Measurements from ENCODE around the gene TLE6. TPM values are rescaled to one million over a fixed set of nuclear protein-coding genes. Genes with fewer than 3 reads are reported as not detected.
A peak's percentile ranks its signal among the peaks of the same experiment; 100 is the strongest.

The TLE6 gene
- total and polyA plus RNA-seq, 2 of the 13 experiments (the other 11 are each of a cell fraction or from before 2014, with no cell fraction given): 0.24 to 5.5 TPM

DNA sequence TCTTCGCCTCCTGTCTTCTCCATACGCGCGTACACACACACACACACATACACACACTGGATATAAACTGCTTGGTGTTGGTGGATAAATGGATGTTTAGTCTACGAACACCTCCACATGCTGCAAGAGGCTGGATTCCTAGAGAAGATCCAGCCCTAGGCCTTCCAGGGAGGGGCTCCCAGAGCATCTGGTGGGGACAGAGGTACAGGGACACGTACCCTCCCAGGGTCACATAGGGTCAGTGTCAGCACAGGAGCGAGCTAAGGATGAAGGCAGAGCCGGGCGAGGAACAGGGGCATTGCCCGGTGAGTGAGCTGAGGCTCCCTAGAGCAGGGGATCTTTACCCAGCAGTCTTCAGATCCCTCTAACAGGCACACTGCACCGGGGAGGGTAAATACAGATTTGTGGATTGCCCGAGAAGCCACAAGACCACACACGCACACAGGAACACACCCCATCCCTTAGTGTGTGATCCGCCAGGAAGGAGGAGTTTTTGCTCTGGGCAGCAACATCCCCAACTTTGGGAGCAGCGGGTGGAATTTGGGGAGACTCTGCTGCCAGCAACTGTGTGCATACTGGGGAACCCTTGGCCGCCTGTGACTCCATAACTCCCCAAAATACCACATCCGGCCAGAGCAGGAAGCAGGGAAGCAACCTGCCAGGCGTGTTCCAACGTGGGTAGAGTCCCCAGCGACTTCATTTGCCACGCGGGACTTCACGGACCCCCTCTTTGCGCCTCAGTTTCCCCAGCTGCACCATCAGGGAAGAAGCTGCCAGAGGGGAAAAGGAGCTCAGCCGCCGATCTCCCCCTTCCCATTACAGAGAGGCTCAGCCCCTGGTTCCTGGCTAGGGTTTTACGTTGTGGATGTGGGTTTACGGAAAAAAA, 57.5 kb downstream of the TLE6 start (continued):
- TF ChIP-seq NR2F1 (CRISPR knock-in tag; IDR thresholded peaks at IDR 0.05): peak in 1 of 2 experiments; percentile 38; a peak in 1 of 4 replicates
- TF ChIP-seq POLR2AphosphoS2 (IDR thresholded peaks at IDR 0.05; ENCODE audit: low read depth, low read length): no peak
- no peak for TF ChIP-seq CREB1 (IDR thresholded peaks at IDR 0.05)
- TF ChIP-seq CREB1 (CRISPR knock-in tag; IDR thresholded peaks at IDR 0.05): 0 out of 2 replicates have a peak, but pooled peaks have one; percentile 30
- TF ChIP-seq GATAD2A (CRISPR knock-in tag; IDR thresholded peaks at IDR 0.05): no peak
- peak; percentile 22; the same call in 1 of the 2 replicates for TF ChIP-seq HDAC2 (CRISPR knock-in tag; IDR thresholded peaks at IDR 0.05)
- 0 out of 2 replicates have a peak, but pooled peaks have one; percentile 76 for TF ChIP-seq CAMTA2 (CRISPR knock-in tag; IDR thresholded peaks at IDR 0.05; ENCODE audit: borderline replicate concordance)
- peak; percentile 43; the same call in 1 of the 2 replicates for TF ChIP-seq TARDBP (CRISPR knock-in tag; IDR thresholded peaks at IDR 0.05)
- no peak; the same call in 1 of the 2 replicates for TF ChIP-seq PITX1 (CRISPR knock-in tag; IDR thresholded peaks at IDR 0.05)
- TF ChIP-seq ZNF761 (CRISPR knock-in tag; conservative IDR thresholded peaks at IDR 0.05): 0 out of 2 replicates have a peak, but pooled peaks have one; percentile 50
- TF ChIP-seq ARID4A (CRISPR knock-in tag; IDR thresholded peaks at IDR 0.05; ENCODE audit: borderline replicate concordance): no peak; the same call in 1 of the 2 replicates
- TF ChIP-seq, protein P1, sequence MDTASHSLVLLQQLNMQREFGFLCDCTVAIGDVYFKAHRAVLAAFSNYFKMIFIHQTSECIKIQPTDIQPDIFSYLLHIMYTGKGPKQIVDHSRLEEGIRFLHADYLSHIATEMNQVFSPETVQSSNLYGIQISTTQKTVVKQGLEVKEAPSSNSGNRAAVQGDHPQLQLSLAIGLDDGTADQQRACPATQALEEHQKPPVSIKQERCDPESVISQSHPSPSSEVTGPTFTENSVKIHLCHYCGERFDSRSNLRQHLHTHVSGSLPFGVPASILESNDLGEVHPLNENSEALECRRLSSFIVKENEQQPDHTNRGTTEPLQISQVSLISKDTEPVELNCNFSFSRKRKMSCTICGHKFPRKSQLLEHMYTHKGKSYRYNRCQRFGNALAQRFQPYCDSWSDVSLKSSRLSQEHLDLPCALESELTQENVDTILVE (CRISPR knock-in tag; IDR thresholded peaks at IDR 0.05): no peak
- 0 out of 2 replicates have a peak, but pooled peaks have one; percentile 56 for TF ChIP-seq PAWR (CRISPR knock-in tag; IDR thresholded peaks at IDR 0.05; ENCODE audit: borderline replicate concordance)
- TF ChIP-seq PHF5A (CRISPR knock-in tag; IDR thresholded peaks at IDR 0.05; ENCODE audit: low read depth, unreplicated experiment): no peak
- peak; percentile 27; the same call in 1 of the 2 replicates for TF ChIP-seq TFDP1 (CRISPR knock-in tag; IDR thresholded peaks at IDR 0.05; ENCODE audit: borderline replicate concordance)
- no peak for TF ChIP-seq ZNF577 (CRISPR knock-in tag; IDR thresholded peaks at IDR 0.05; ENCODE audit: borderline replicate concordance, low read depth)
- TF ChIP-seq, protein P2, sequence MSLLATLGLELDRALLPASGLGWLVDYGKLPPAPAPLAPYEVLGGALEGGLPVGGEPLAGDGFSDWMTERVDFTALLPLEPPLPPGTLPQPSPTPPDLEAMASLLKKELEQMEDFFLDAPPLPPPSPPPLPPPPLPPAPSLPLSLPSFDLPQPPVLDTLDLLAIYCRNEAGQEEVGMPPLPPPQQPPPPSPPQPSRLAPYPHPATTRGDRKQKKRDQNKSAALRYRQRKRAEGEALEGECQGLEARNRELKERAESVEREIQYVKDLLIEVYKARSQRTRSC (CRISPR knock-in tag; IDR thresholded peaks at IDR 0.05; ENCODE audit: low read depth): 0 out of 2 replicates have a peak, but pooled peaks have one; percentile 28
- TF ChIP-seq NFKBIZ (CRISPR knock-in tag; IDR thresholded peaks at IDR 0.05): no peak

Measured in HepG2 (cell line).